K562 (cell line): ENCODE measurements around the gene MOB3B. TPM values are rescaled to one million over a fixed set of nuclear protein-coding genes. Genes with fewer than 3 reads are reported as not detected.

Source experiments
- ATAC-seq: fragments of 200-7000 bp; cut with Tn5 transposase; 3 replicates; pipeline ENCODE4 v1.9.1; 2020; ENCODE audit warnings: moderate library complexity
- BruUV-seq: library from RNA; stranded (reverse); fragments of 400-500 nt; replicated peaks from 2 replicates; lab custom pipeline; 2021; lab: Mats Ljungman, UMichigan
- CTCF ChIA-PET: fragments of 300-600 bp; formaldehyde crosslinking; extraction: SDS; loops from one replicate; lab custom pipeline; 2021; ENCODE audit warnings: low intra/inter-chr PET ratio; lab: Yijun Ruan, JAX
- POLR2A ChIA-PET: fragments of 300-600, 350-650 bp; sonication (Branson Sonifier 250); formaldehyde crosslinking; extraction: SDS; loops from one replicate; lab custom pipeline; 2021; ENCODE audit warnings: antibody characterized with exemption, inconsistent platforms; lab: Yijun Ruan, JAX
- DNase-seq, 4 experiments: peaks; one replicate each; pipeline versions ENCODE4 v3.0.0 to v3.0.0-alpha.2; 2011 to 2018; ENCODE audit warnings: low spot score in 3 of 4, mixed read lengths in 3 of 4; ENCODE audit errors: extremely low read depth in 1 of 4
- FAIRE-seq: peaks from 2 replicates; lab custom pipeline; 2011; peaks lifted over from hg19 to GRCh38; lab: Jason Lieb, UNC
- H2AFZ ChIP-seq: 2 replicates; pipeline ENCODE4 v1.6.0; 2011; ENCODE audit warnings: low read depth, low read length, control low read depth, inconsistent platforms
- H3K27ac ChIP-seq: fragments of 200-600 bp; 3 replicates; pipeline ENCODE4 v1.8.0; 2011; ENCODE audit warnings: low read depth, mild to moderate bottlenecking, control low read depth, inconsistent platforms, low read length, moderate library complexity, mixed read lengths; ENCODE audit errors: extremely low read depth
- H3K27me3 ChIP-seq, 2 experiments: fragments of 300-600 bp in 1 of 2; 2 replicates in 1 of 2; 3 replicates in 1 of 2; pipeline versions ENCODE4 v1.6.0 to v1.8.0; 2011; ENCODE audit warnings: inconsistent platforms in 2 of 2, low read length in 2 of 2, mild to moderate bottlenecking in 1 of 2, mixed read lengths in 1 of 2, moderate library complexity in 1 of 2; ENCODE audit not compliant: control insufficient read depth in 2 of 2, insufficient read depth in 2 of 2
- H3K36me3 ChIP-seq: fragments of 300-600 bp; 3 replicates; pipeline ENCODE4 v1.8.0; 2011; ENCODE audit warnings: mild to moderate bottlenecking, low read length, inconsistent platforms; ENCODE audit not compliant: control insufficient read depth, insufficient read depth
- H3K4me1 ChIP-seq, 2 experiments: fragments of 200-600 bp in 1 of 2; replicated peaks in 1 of 2; 2 replicates in 1 of 2; 3 replicates in 1 of 2; pipeline versions ENCODE4 v1.5.1 to v1.8.0; 2011; ENCODE audit warnings: inconsistent platforms in 2 of 2, low read length in 2 of 2, mild to moderate bottlenecking in 1 of 2, mixed read lengths in 1 of 2, moderate library complexity in 1 of 2; ENCODE audit not compliant: control insufficient read depth in 2 of 2, insufficient read depth in 2 of 2
- H3K4me2 ChIP-seq: 2 replicates; pipeline ENCODE4 v1.6.1; 2011; ENCODE audit warnings: low read length, control low read depth, inconsistent platforms, mixed read lengths; ENCODE audit not compliant: insufficient read depth
- H3K4me3 ChIP-seq: fragments of 200-600 bp; sonication (generic), shearing (Covaris generic); 2 replicates; pipeline ENCODE4 v1.5.1; 2016; ENCODE audit warnings: control low read depth, inconsistent platforms
- H3K79me2 ChIP-seq: fragments of 200-600 bp; 3 replicates; pipeline ENCODE4 v1.8.0; 2011; ENCODE audit warnings: low read length, inconsistent platforms; ENCODE audit not compliant: control insufficient read depth, insufficient read depth
- H3K9ac ChIP-seq, 2 experiments: 2 replicates each; pipeline versions ENCODE4 v1.6.0 to v1.6.1; 2011; ENCODE audit warnings: low read depth in 2 of 2, low read length in 2 of 2, control low read depth in 1 of 2, inconsistent platforms in 1 of 2, mild to moderate bottlenecking in 1 of 2, mixed read lengths in 1 of 2; ENCODE audit not compliant: insufficient read depth in 1 of 2
- H3K9me1 ChIP-seq: one replicate; pipeline ENCODE4 v1.6.0; 2011; ENCODE audit warnings: inconsistent platforms, mild to moderate bottlenecking, low read length, moderate library complexity; ENCODE audit not compliant: control insufficient read depth, insufficient read depth
- H3K9me3 ChIP-seq: replicated peaks from 2 replicates; pipeline ENCODE4 v1.5.1; 2011; ENCODE audit warnings: low read depth, low read length, inconsistent platforms; ENCODE audit not compliant: control insufficient read depth, insufficient read depth
- H4K20me1 ChIP-seq: replicated peaks from 2 replicates; pipeline ENCODE4 v1.6.1; 2011; ENCODE audit warnings: low read length, inconsistent platforms, mixed read lengths; ENCODE audit not compliant: control insufficient read depth, insufficient read depth
- BCOR ChIP-seq: fragments of 450-650 bp; IDR thresholded peaks from 2 replicates; pipeline ENCODE4 v1.6.1; 2016
- BRD4 ChIP-seq: fragments of 200-600 bp; sonication (generic); IDR thresholded peaks from 2 replicates; pipeline ENCODE4 v1.6.1; 2017; ENCODE audit warnings: inconsistent platforms
- FOSL1 ChIP-seq: fragments of 200-800 bp; sonication (Bioruptor generic); conservative IDR thresholded peaks from 2 replicates; pipeline ENCODE4 v1.6.1; 2016; ENCODE audit warnings: missing genetic modification characterization, missing compliant biosample characterization
- GATAD2B ChIP-seq: fragments of 450-650 bp; IDR thresholded peaks from 2 replicates; pipeline ENCODE4 v1.6.1; 2017; ENCODE audit warnings: mild to moderate bottlenecking, borderline replicate concordance
- JUN ChIP-seq, 2 experiments: sonication (generic) in 1 of 2; formaldehyde crosslinking in 1 of 2; IDR thresholded peaks; 2 replicates each; pipeline versions ENCODE4 v1.6.1 to v1.8.0; 2012 to 2022; ENCODE audit warnings: borderline replicate concordance in 2 of 2, mild to moderate bottlenecking in 2 of 2, improper control_type of control experiment in 1 of 2, low read depth in 1 of 2, low read length in 1 of 2, missing genetic modification reagents in 1 of 2
- NFIX ChIP-seq: fragments of 250-450 bp; sonication (Bioruptor Pico); IDR thresholded peaks from 2 replicates; pipeline ENCODE4 v1.4.0; 2020; ENCODE audit warnings: low read depth, mild to moderate bottlenecking, moderate library complexity
- SMARCA5 ChIP-seq: fragments of 450-650 bp; IDR thresholded peaks from 2 replicates; pipeline ENCODE4 v1.6.1; 2016
- ZNF23 ChIP-seq: fragments of 250-450 bp; sonication (Bioruptor Pico); IDR thresholded peaks from 2 replicates; pipeline ENCODE4 v1.4.0; 2020; ENCODE audit warnings: mild to moderate bottlenecking
- WGBS: fragments of 100-300 bp; shearing (Covaris generic); methylation state at CpG from one replicate; pipeline ENCODE4 v1.1.6; 2016; ENCODE audit warnings: low coverage, mixed read lengths; ENCODE audit not compliant: insufficient coverage; ENCODE audit errors: missing lambda C conversion rate; 5-methylcytosine and 5-hydroxymethylcytosine counted together
- in situ Hi-C: fragments of 300-500 bp; cut with MboI; formaldehyde crosslinking; loops from 4 replicates; pipeline ENCODE4 v1.15.0; 2018; ENCODE audit warnings: inconsistent platforms, mixed read lengths
- intact Hi-C: fragments of 100-400 bp; cut with micrococcal nuclease; formaldehyde crosslinking; loops from 2 replicates; pipeline ENCODE4 v1.14.2; 2022
- polyA plus RNA-seq, 8 experiments: library from polyadenylated mRNA; depleted of rRNA in 4 of 8; stranded (reverse) in 5 of 8; unstranded in 3 of 8; fragments of >200 nt; fragmentation: Nextera tagmentation in 2 of 8; fragmentation: Illumina TruSeq in 1 of 8; extraction: Ambion mirVana in 2 of 8; extraction: Trizol in 1 of 8; gene quantifications; 2 replicates each; pipeline versions ENCODE4 v1.2.1 to v1.2.3, GENCODE V29; 2011 to 2014; ENCODE audit warnings: inconsistent platforms in 1 of 8, missing spikeins in 1 of 8
- total RNA-seq, 7 experiments: library from RNA; depleted of rRNA in 6 of 7; stranded (reverse); fragments of >200 nt in 6 of 7; fragmentation: Illumina TruSeq in 2 of 7; extraction: Trizol in 2 of 7; gene quantifications; 2 replicates each; pipeline versions ENCODE4 v1.2.1 to v1.2.3, GENCODE V29; 2011 to 2021; ENCODE audit warnings: low replicate concordance in 1 of 7
- TF ChIP-seq, protein P1 (sequence below): fragments of 250-450 bp; sonication (Bioruptor Pico); IDR thresholded peaks from 2 replicates; pipeline ENCODE4 v1.8.0; 2022; ENCODE audit warnings: inconsistent platforms

MOB3B gene
- total and polyA plus RNA-seq, 9 of the 15 experiments (the other 6 are each of a cell fraction or from before 2014, with no cell fraction given), result 3.6 to 12.8 (median 7.2) TPM

GRCh38 chr9:27462846-27463245 is 66.8 kb downstream of the MOB3B start:
- ATAC-seq (no peak), DNase-seq (no peak), FAIRE-seq (no peak)
- no peak for TF ChIP-seq FOSL1 (tag)
- TF ChIP-seq JUN (IDR thresholded peaks at IDR 0.05; ENCODE audit: borderline replicate concordance, low read depth, low read length), result no peak
- no peak for TF ChIP-seq JUN (CRISPR knock-in tag; IDR thresholded peaks at IDR 0.05; ENCODE audit: borderline replicate concordance)
- TF ChIP-seq NFIX, result no peak
- TF ChIP-seq BCOR, result no peak
- TF ChIP-seq SMARCA5, result no peak
- TF ChIP-seq, protein P1, sequence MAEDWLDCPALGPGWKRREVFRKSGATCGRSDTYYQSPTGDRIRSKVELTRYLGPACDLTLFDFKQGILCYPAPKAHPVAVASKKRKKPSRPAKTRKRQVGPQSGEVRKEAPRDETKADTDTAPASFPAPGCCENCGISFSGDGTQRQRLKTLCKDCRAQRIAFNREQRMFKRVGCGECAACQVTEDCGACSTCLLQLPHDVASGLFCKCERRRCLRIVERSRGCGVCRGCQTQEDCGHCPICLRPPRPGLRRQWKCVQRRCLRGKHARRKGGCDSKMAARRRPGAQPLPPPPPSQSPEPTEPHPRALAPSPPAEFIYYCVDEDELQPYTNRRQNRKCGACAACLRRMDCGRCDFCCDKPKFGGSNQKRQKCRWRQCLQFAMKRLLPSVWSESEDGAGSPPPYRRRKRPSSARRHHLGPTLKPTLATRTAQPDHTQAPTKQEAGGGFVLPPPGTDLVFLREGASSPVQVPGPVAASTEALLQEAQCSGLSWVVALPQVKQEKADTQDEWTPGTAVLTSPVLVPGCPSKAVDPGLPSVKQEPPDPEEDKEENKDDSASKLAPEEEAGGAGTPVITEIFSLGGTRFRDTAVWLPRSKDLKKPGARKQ (CRISPR knock-in tag), result no peak
- no peak for TF ChIP-seq ZNF23 (CRISPR knock-in tag)
- no peak for TF ChIP-seq BRD4
- no peak for TF ChIP-seq GATAD2B
- H2AFZ ChIP-seq, result no peak overlapping the region
- peak overlapping the region; percentile 37; the same call in 1 of the 2 replicates for H3K4me2 ChIP-seq
- intact Hi-C loops, result loop anchor here (5.0 kb wide), 1 partner anchor 64 kb away; the partner anchor contains the start of gene MOB3B
- no peak overlapping the region for H3K4me3 ChIP-seq
- ChIA-PET CTCF (no interaction called here), POLR2A (no interaction called here)
- peak overlapping the region; percentile 76 for H3K27ac ChIP-seq
- peaks cover 49% of the 10 kb centered on the region for H3K79me2 ChIP-seq
- no TSS peak for BruUV-seq
- no peaks in the 10 kb centered on the region; the same call in 1 of the 2 replicates for H3K9me3 ChIP-seq
- 0 out of 3 replicates have a peak, but pooled peaks cover 6% of the 10 kb centered on the region for H3K36me3 ChIP-seq
- no peaks in the 10 kb centered on the region for H3K9me1 ChIP-seq
- H3K27me3 ChIP-seq, result no peaks in the 10 kb centered on the region
- H3K4me1 ChIP-seq, result peaks cover 0 to 24% of the 10 kb centered on the region in 2 experiments; a peak in 3 of 5 replicates
- H3K9ac ChIP-seq, result peak overlapping the region in 1 of 2 experiments; percentile 59; a peak in 2 of 4 replicates
- H4K20me1 ChIP-seq, result no peaks in the 10 kb centered on the region
- in situ Hi-C loops, result no loop called here
- no CpG with 5 or more reads among the region's 2 CpGs for WGBS
